ENCODE measurements around the gene CRYZ. TPM values are rescaled to one million over a fixed set of nuclear protein-coding genes. Genes with fewer than 3 reads are reported as not detected.

The CRYZ gene
- polyA plus RNA-seq, 1 donor (not counting 4 experiments of a cell fraction or from before 2014, with no cell fraction given), result 213 TPM

GRCh38 chr1:74686928-74687327, 45.9 kb downstream of the CRYZ start:
- no peak for DNase-seq (ENCODE audit: low read depth, low spot score)
- Histone ChIP-seq H4K20me1 (ENCODE audit: control insufficient read depth, extremely low read depth, insufficient read depth, low read length) (no peaks in the 10 kb centered on the region), H2AFZ (ENCODE audit: control insufficient read depth, low read length) (no peak overlapping the region), H3K9me3 (ENCODE audit: control insufficient read depth, low read depth, low read length) (no peaks in the 10 kb centered on the region), H3K9me1 (ENCODE audit: control insufficient read depth, extremely low read depth, insufficient read depth, low read length) (no peaks in the 10 kb centered on the region), H3K79me2 (ENCODE audit: control insufficient read depth, insufficient read depth, low read length) (no peaks in the 10 kb centered on the region), H3K36me3 (ENCODE audit: control insufficient read depth in 2 of 2, extremely low read depth in 1 of 2, insufficient read depth in 2 of 2, low read length in 2 of 2) (no peaks in the 10 kb centered on the region), H3K4me1 (ENCODE audit: control insufficient read depth, extremely low read depth, insufficient read depth, low read length) (no peaks in the 10 kb centered on the region), H3K27me3 (ENCODE audit: control insufficient read depth, extremely low read depth, insufficient read depth, low read length) (no peaks in the 10 kb centered on the region), H3K9ac (ENCODE audit: control insufficient read depth, extremely low read depth, insufficient read depth, low read length) (no peak overlapping the region), H3K27ac (ENCODE audit: control insufficient read depth, insufficient read depth, low read length) (no peak overlapping the region), H3K4me2 (ENCODE audit: control insufficient read depth, extremely low read depth, insufficient read depth, low read depth, low read length) (no peak overlapping the region), H3K4me3 (ENCODE audit: control insufficient read depth in 2 of 3, extremely low read depth in 1 of 3, insufficient read depth in 2 of 3, low read depth in 1 of 3, low read length in 3 of 3) (no peak overlapping the region)
- no peak for FAIRE-seq
- no peak for TF ChIP-seq CTCF (optimal IDR thresholded peaks at IDR 0.05 in 1 of 3, IDR thresholded peaks at IDR 0.05 in 1 of 3, conservative IDR thresholded peaks at IDR 0.05 in 1 of 3; ENCODE audit: extremely low read depth in 1 of 3, insufficient read depth in 2 of 3, low read length in 3 of 3)
- TF ChIP-seq EZH2 (IDR thresholded peaks at IDR 0.05; ENCODE audit: low read length), result no peak
- dilution Hi-C loops (cut with MboI; ENCODE audit: extremely low pct_ligation_motif_present, low sequenced_read_pairs), result no loop called here

GRCh38 chr1:74684301-74684700, 48.5 kb downstream of the CRYZ start:
- no peaks in the 10 kb centered on the region for H4K20me1 ChIP-seq (ENCODE audit: control insufficient read depth, extremely low read depth, insufficient read depth, low read length)
- no peaks in the 10 kb centered on the region for H3K79me2 ChIP-seq (ENCODE audit: control insufficient read depth, insufficient read depth, low read length)
- no peaks in the 10 kb centered on the region for H3K9me3 ChIP-seq (ENCODE audit: control insufficient read depth, low read depth, low read length)
- H3K27ac ChIP-seq (ENCODE audit: control insufficient read depth, insufficient read depth, low read length), result no peak overlapping the region
- H3K27me3 ChIP-seq (ENCODE audit: control insufficient read depth, extremely low read depth, insufficient read depth, low read length), result no peaks in the 10 kb centered on the region
- H3K9me1 ChIP-seq (ENCODE audit: control insufficient read depth, extremely low read depth, insufficient read depth, low read length), result no peaks in the 10 kb centered on the region
- no peak overlapping the region for H3K9ac ChIP-seq (ENCODE audit: control insufficient read depth, extremely low read depth, insufficient read depth, low read length)
- no peak overlapping the region for H2AFZ ChIP-seq (ENCODE audit: control insufficient read depth, low read length)
- no peaks in the 10 kb centered on the region for H3K36me3 ChIP-seq (ENCODE audit: control insufficient read depth in 2 of 2, extremely low read depth in 1 of 2, insufficient read depth in 2 of 2, low read length in 2 of 2)
- TF ChIP-seq EZH2 (IDR thresholded peaks at IDR 0.05; ENCODE audit: low read length) (no peak), CTCF (optimal IDR thresholded peaks at IDR 0.05 in 1 of 3, IDR thresholded peaks at IDR 0.05 in 1 of 3, conservative IDR thresholded peaks at IDR 0.05 in 1 of 3; ENCODE audit: extremely low read depth in 1 of 3, insufficient read depth in 2 of 3, low read length in 3 of 3) (no peak)
- no peak overlapping the region for H3K4me2 ChIP-seq (ENCODE audit: control insufficient read depth, extremely low read depth, insufficient read depth, low read depth, low read length)
- DNase-seq (ENCODE audit: low read depth, low spot score), result no peak
- dilution Hi-C loops (cut with MboI; ENCODE audit: extremely low pct_ligation_motif_present, low sequenced_read_pairs), result no loop called here
- FAIRE-seq, result no peak
- H3K4me1 ChIP-seq (ENCODE audit: control insufficient read depth, extremely low read depth, insufficient read depth, low read length), result no peaks in the 10 kb centered on the region
- no peak overlapping the region for H3K4me3 ChIP-seq (ENCODE audit: control insufficient read depth in 2 of 3, extremely low read depth in 1 of 3, insufficient read depth in 2 of 3, low read depth in 1 of 3, low read length in 3 of 3)

All from keratinocyte (primary cell).